ENCODE results near the gene C2CD4A. TPM values are rescaled to one million over a fixed set of nuclear protein-coding genes. Genes with fewer than 3 reads are reported as not detected.

The C2CD4A gene
- total RNA-seq, 2 donors from 2014 or later: 1.8 TPM; not detected in 1

- Histone ChIP-seq H3K9me3 (no peaks in the 10 kb centered on the region), H3K4me1 (ENCODE audit: control insufficient read depth in 1 of 2, low read depth in 2 of 2) (no peaks in the 10 kb centered on the region), H3K4me3 (no peak overlapping the region), H3K36me3 (no peaks in the 10 kb centered on the region), H3K27me3 (replicated peaks; ENCODE audit: insufficient read depth) (no peaks in the 10 kb centered on the region), H3K27ac (no peak overlapping the region)
- ATAC-seq (ENCODE audit: insufficient number of reproducible peaks, low FRiP score, low read depth): no peak
- TF ChIP-seq, protein P1, sequence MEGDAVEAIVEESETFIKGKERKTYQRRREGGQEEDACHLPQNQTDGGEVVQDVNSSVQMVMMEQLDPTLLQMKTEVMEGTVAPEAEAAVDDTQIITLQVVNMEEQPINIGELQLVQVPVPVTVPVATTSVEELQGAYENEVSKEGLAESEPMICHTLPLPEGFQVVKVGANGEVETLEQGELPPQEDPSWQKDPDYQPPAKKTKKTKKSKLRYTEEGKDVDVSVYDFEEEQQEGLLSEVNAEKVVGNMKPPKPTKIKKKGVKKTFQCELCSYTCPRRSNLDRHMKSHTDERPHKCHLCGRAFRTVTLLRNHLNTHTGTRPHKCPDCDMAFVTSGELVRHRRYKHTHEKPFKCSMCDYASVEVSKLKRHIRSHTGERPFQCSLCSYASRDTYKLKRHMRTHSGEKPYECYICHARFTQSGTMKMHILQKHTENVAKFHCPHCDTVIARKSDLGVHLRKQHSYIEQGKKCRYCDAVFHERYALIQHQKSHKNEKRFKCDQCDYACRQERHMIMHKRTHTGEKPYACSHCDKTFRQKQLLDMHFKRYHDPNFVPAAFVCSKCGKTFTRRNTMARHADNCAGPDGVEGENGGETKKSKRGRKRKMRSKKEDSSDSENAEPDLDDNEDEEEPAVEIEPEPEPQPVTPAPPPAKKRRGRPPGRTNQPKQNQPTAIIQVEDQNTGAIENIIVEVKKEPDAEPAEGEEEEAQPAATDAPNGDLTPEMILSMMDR (IDR thresholded peaks at IDR 0.05): no peak
- DNase-seq (ENCODE audit: low spot score): no peak
These were observed 12.8 kb downstream of the C2CD4A start for GRCh38 chr15:62079594-62079993.

DNA sequence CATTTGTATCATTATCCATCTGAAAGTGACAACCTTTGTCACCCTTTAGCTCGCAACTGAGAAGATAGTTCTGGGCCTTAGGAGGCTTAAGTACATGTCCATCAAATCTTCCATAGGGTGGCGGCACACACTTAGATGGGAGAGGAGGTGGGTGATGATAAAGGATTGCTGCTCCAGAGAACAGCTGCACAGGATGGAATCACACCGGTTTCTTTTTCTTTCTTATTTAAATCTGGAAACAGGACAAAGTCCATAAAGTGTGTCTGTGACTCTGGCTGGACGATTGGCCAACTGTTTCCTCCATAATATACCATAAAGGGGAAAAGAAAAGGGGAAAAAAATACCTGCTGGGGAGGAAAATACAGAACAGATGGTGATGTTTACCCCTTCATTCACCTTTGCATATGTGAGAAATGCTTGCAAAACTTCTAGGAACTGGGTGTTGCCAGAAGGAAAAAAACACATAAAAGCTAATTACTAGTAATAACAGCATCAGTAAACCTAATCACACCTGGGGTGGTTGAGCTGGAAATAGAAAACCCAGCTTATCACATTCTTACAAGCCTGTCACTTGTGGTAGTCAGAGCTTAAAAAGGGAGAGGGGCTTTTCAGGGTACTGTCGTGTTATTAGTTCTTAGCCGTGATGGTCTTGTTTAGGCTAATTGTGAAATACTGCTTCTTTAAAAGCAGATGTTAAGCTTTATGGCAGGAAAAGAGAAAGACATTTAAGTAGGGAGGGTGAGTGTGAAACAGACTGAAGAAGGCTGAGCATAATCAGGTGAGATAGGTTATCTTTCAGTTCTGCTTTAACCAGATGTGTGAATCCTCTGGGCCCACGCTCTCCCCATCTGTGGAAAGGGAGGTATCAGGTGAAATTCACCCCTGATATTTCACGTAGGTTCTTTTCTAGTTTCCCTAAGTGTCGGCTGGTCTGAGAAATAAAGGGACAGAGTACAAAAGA, 16.7 kb downstream of the C2CD4A start:
- Histone ChIP-seq H3K27me3 (replicated peaks; ENCODE audit: insufficient read depth) (no peaks in the 10 kb centered on the region), H3K4me3 (no peak overlapping the region), H3K27ac (no peak overlapping the region), H3K36me3 (no peaks in the 10 kb centered on the region), H3K4me1 (ENCODE audit: control insufficient read depth in 1 of 2, low read depth in 2 of 2) (no peaks in the 10 kb centered on the region), H3K9me3 (no peaks in the 10 kb centered on the region)
- ATAC-seq (ENCODE audit: insufficient number of reproducible peaks, low FRiP score, low read depth) (no peak), DNase-seq (ENCODE audit: low spot score) (no peak)
- TF ChIP-seq, protein P1 (IDR thresholded peaks at IDR 0.05): no peak

DNA sequence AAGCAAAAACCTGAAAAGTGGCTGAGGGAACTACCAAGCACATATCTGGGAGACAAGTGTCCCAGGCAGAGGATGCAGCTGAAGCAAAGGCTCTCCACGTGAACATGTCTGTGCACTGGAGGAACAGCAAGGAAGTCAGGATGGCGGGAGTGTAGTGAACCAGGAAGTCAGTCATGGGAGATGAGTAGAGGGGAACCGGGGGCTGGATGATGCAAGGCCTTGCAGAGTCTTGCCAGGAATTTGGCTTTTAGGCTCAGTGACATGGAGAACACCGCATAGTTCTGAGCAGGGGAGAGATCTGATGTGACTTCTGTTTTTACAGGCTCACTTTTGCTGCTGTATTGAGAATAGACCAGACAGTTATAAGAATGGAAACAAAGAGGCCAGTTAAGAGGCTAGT, 19.0 kb downstream of the C2CD4A start:
- Histone ChIP-seq H3K9me3 (no peaks in the 10 kb centered on the region), H3K27me3 (replicated peaks; ENCODE audit: insufficient read depth) (no peaks in the 10 kb centered on the region), H3K27ac (no peak overlapping the region), H3K4me3 (no peak overlapping the region), H3K4me1 (ENCODE audit: control insufficient read depth in 1 of 2, low read depth in 2 of 2) (no peaks in the 10 kb centered on the region), H3K36me3 (no peaks in the 10 kb centered on the region)
- TF ChIP-seq, protein P1 (IDR thresholded peaks at IDR 0.05): no peak
- ATAC-seq (ENCODE audit: insufficient number of reproducible peaks, low FRiP score, low read depth): no peak
- no peak for DNase-seq (ENCODE audit: low spot score)

DNA sequence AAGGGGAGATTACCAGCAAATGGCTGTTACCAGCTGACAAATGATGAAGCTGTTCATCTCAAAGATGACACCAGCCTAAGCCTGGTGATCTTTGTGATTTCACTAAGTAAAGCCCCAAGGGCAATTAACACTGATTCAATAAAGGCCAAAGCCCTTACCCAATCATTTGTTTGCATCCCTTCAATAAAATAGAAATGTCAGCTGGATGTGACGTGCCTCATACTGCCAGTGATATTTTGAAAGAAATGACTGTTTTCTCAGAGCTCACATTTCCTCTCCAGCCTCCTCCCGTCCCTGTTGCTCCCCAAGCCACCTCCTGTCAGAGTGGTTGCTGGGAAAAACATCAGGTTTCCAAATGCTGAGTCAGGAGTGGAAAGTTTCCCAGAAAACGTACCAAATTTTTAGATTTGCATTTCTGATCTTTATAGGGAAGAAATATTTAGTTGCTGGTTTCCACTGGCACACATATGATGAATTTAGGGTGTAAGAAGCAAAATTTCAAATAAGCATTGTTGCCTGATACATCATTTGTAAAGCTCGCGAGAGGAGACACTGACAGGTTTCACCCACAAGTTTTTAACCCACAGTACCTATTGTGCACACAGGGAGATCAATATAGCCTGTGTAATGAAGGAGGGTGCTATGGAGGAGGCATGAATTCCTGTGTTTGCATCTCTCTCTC, 21.0 kb downstream of the C2CD4A start:
- no peaks in the 10 kb centered on the region for H3K4me1 ChIP-seq (ENCODE audit: control insufficient read depth in 1 of 2, low read depth in 2 of 2)
- TF ChIP-seq, protein P1 (IDR thresholded peaks at IDR 0.05): no peak
- H3K36me3 ChIP-seq: no peaks in the 10 kb centered on the region
- no peak for DNase-seq (ENCODE audit: low spot score)
- H3K4me3 ChIP-seq: no peak overlapping the region
- ATAC-seq (ENCODE audit: insufficient number of reproducible peaks, low FRiP score, low read depth): no peak
- no peaks in the 10 kb centered on the region for H3K27me3 ChIP-seq (replicated peaks; ENCODE audit: insufficient read depth)
- no peak overlapping the region for H3K27ac ChIP-seq
- H3K9me3 ChIP-seq: no peaks in the 10 kb centered on the region

GRCh38 chr15:62088353-62088693, 21.5 kb downstream of the C2CD4A start:
- no peak overlapping the region for H3K4me3 ChIP-seq
- H3K27ac ChIP-seq: no peak overlapping the region
- H3K36me3 ChIP-seq: no peaks in the 10 kb centered on the region
- ATAC-seq (ENCODE audit: insufficient number of reproducible peaks, low FRiP score, low read depth) (no peak), DNase-seq (ENCODE audit: low spot score) (no peak)
- H3K9me3 ChIP-seq: no peaks in the 10 kb centered on the region
- no peaks in the 10 kb centered on the region for H3K27me3 ChIP-seq (replicated peaks; ENCODE audit: insufficient read depth)
- TF ChIP-seq, protein P1 (IDR thresholded peaks at IDR 0.05): no peak
- no peaks in the 10 kb centered on the region for H3K4me1 ChIP-seq (ENCODE audit: control insufficient read depth in 1 of 2, low read depth in 2 of 2)

Data from thoracic aorta (tissue), 2 donors.